ENCODE results near the gene SCG2. TPM values are rescaled to one million over a fixed set of nuclear protein-coding genes. Genes with fewer than 3 reads are reported as not detected.

Gene SCG2
- total RNA-seq, 3 donors from 2014 or later = not detected

GRCh38 chr2:223578846-223579245 is 23.3 kb downstream of the SCG2 start:
- Mint-ChIP-seq H3K36me3 (ENCODE audit: insufficient read depth) (no peaks in the 10 kb centered on the region), H3K4me3 (no peak overlapping the region), H3K4me1 (ENCODE audit: low read depth) (no peaks in the 10 kb centered on the region), H3K27me3 (ENCODE audit: low read depth) (no peaks in the 10 kb centered on the region), H3K9me3 (no peaks in the 10 kb centered on the region)
- ATAC-seq = no peak
- no peak for DNase-seq

GRCh38 chr2:223576873-223577272 is 25.3 kb downstream of the SCG2 start:
- DNase-seq (no peak), ATAC-seq (no peak)
- Mint-ChIP-seq H3K9me3 (no peaks in the 10 kb centered on the region), H3K4me1 (ENCODE audit: low read depth) (no peaks in the 10 kb centered on the region), H3K4me3 (no peak overlapping the region), H3K36me3 (ENCODE audit: insufficient read depth) (no peaks in the 10 kb centered on the region), H3K27me3 (ENCODE audit: low read depth) (no peaks in the 10 kb centered on the region)

- no peak for DNase-seq
- Mint-ChIP-seq H3K36me3 (ENCODE audit: insufficient read depth) (no peaks in the 10 kb centered on the region), H3K4me1 (ENCODE audit: low read depth) (no peaks in the 10 kb centered on the region), H3K9me3 (peaks cover 4% of the 10 kb centered on the region), H3K4me3 (no peak overlapping the region), H3K27me3 (ENCODE audit: low read depth) (peaks cover 6% of the 10 kb centered on the region)
- ATAC-seq = no peak
Observed at GRCh38 chr2:223570784-223571183, 31.4 kb downstream of the SCG2 start.

- no peak for ATAC-seq
- peaks cover 5% of the 10 kb centered on the region for H3K9me3 Mint-ChIP-seq
- no peaks in the 10 kb centered on the region for H3K36me3 Mint-ChIP-seq (ENCODE audit: insufficient read depth)
- H3K4me3 Mint-ChIP-seq = no peak overlapping the region
- peaks cover 6% of the 10 kb centered on the region for H3K27me3 Mint-ChIP-seq (ENCODE audit: low read depth)
- H3K4me1 Mint-ChIP-seq (ENCODE audit: low read depth) = no peaks in the 10 kb centered on the region
- no peak for DNase-seq
Observed at GRCh38 chr2:223566396-223566795, 35.8 kb downstream of the SCG2 start.

- ATAC-seq (no peak), DNase-seq (no peak)
- Mint-ChIP-seq H3K4me3 (no peak overlapping the region), H3K9me3 (peaks cover 5% of the 10 kb centered on the region), H3K36me3 (ENCODE audit: insufficient read depth) (no peaks in the 10 kb centered on the region), H3K4me1 (ENCODE audit: low read depth) (no peaks in the 10 kb centered on the region), H3K27me3 (ENCODE audit: low read depth) (peaks cover 3% of the 10 kb centered on the region)
Observed at GRCh38 chr2:223563462-223563861, 38.7 kb downstream of the SCG2 start.

- Mint-ChIP-seq H3K4me1 (ENCODE audit: low read depth) (no peaks in the 10 kb centered on the region), H3K9me3 (peaks cover 5% of the 10 kb centered on the region), H3K4me3 (no peak overlapping the region), H3K36me3 (ENCODE audit: insufficient read depth) (no peaks in the 10 kb centered on the region), H3K27me3 (ENCODE audit: low read depth) (peaks cover 2% of the 10 kb centered on the region)
- DNase-seq (no peak), ATAC-seq (no peak)
Observed at GRCh38 chr2:223562078-223562477, 40.1 kb downstream of the SCG2 start.

GRCh38 chr2:223560749-223561435 is 41.3 kb downstream of the SCG2 start:
- no peak for ATAC-seq

GRCh38 chr2:223558970-223559369 is 43.2 kb downstream of the SCG2 start:
- H3K36me3 Mint-ChIP-seq (ENCODE audit: insufficient read depth) = no peaks in the 10 kb centered on the region
- no peaks in the 10 kb centered on the region for H3K9me3 Mint-ChIP-seq
- ATAC-seq (no peak), DNase-seq (no peak)
- H3K27me3 Mint-ChIP-seq (ENCODE audit: low read depth) = peaks cover 2% of the 10 kb centered on the region
- H3K4me1 Mint-ChIP-seq (ENCODE audit: low read depth) = no peaks in the 10 kb centered on the region
- H3K4me3 Mint-ChIP-seq = no peak overlapping the region

More at GRCh38 chr2:223560749-223561435, 41.3 kb downstream of the SCG2 start:
- Mint-ChIP-seq H3K27me3 (ENCODE audit: low read depth) (peaks cover 2% of the 10 kb centered on the region), H3K4me1 (ENCODE audit: low read depth) (no peaks in the 10 kb centered on the region), H3K36me3 (ENCODE audit: insufficient read depth) (no peaks in the 10 kb centered on the region), H3K4me3 (no peak overlapping the region), H3K9me3 (peaks cover 2% of the 10 kb centered on the region)
- no peak for DNase-seq

GRCh38 chr2:223554923-223555322 is 47.2 kb downstream of the SCG2 start:
- peaks cover 2% of the 10 kb centered on the region for H3K27me3 Mint-ChIP-seq (ENCODE audit: low read depth)
- no peak overlapping the region for H3K4me3 Mint-ChIP-seq
- no peaks in the 10 kb centered on the region for H3K9me3 Mint-ChIP-seq
- DNase-seq (no peak), ATAC-seq (no peak)
- no peaks in the 10 kb centered on the region for H3K36me3 Mint-ChIP-seq (ENCODE audit: insufficient read depth)
- no peaks in the 10 kb centered on the region for H3K4me1 Mint-ChIP-seq (ENCODE audit: low read depth)

- H3K27me3 Mint-ChIP-seq (ENCODE audit: low read depth) = peaks cover 3% of the 10 kb centered on the region
- H3K9me3 Mint-ChIP-seq = peaks cover 4% of the 10 kb centered on the region
- DNase-seq = no peak
- ATAC-seq = no peak
- no peaks in the 10 kb centered on the region for H3K4me1 Mint-ChIP-seq (ENCODE audit: low read depth)
- H3K4me3 Mint-ChIP-seq = no peak overlapping the region
- H3K36me3 Mint-ChIP-seq (ENCODE audit: insufficient read depth) = no peaks in the 10 kb centered on the region
Observed at GRCh38 chr2:223549215-223549614, 52.9 kb downstream of the SCG2 start.

GRCh38 chr2:223548194-223548593 is 54.0 kb downstream of the SCG2 start:
- Mint-ChIP-seq H3K36me3 (ENCODE audit: insufficient read depth) (no peaks in the 10 kb centered on the region), H3K9me3 (peaks cover 4% of the 10 kb centered on the region), H3K4me1 (ENCODE audit: low read depth) (no peaks in the 10 kb centered on the region), H3K4me3 (no peak overlapping the region), H3K27me3 (ENCODE audit: low read depth) (peaks cover 3% of the 10 kb centered on the region)
- no peak for DNase-seq
- ATAC-seq = no peak

Other genes with a start within 250 kb of the SCG2 start
- 10 to 100 TPM; 18.0 to 19.9 (median 18.4) TPM for gene AP1S3, start 235.2 kb upstream of the SCG2 start, total RNA-seq